Stimulated activated naive CD8-positive, alpha-beta T cell treated with anti-CD3 and anti-CD28 coated beads, Interleukin-15, Interleukin-2, amounts not matched to agents 100 ng/mL and 50 ng/mL, for 24 hours (primary cell): ENCODE measurements around the gene CHD3.

ENCODE experiments used
- H3K27ac Mint-ChIP-seq: one replicate; pipeline ENCODE4 v1.8.0; 2021; ENCODE audit warnings: mild to moderate bottlenecking, mixed read lengths
- H3K27me3 Mint-ChIP-seq: one replicate; pipeline ENCODE4 v1.8.0; 2021; ENCODE audit warnings: mixed read lengths
- H3K36me3 Mint-ChIP-seq: one replicate; pipeline ENCODE4 v1.8.0; 2021; ENCODE audit warnings: low read depth, mixed read lengths
- H3K4me1 Mint-ChIP-seq: one replicate; pipeline ENCODE4 v1.8.0; 2021; ENCODE audit warnings: low read depth, mixed read lengths
- H3K4me3 Mint-ChIP-seq: one replicate; pipeline ENCODE4 v1.8.0; 2021; ENCODE audit warnings: mild to moderate bottlenecking, mixed read lengths
- H3K9me3 Mint-ChIP-seq: one replicate; pipeline ENCODE4 v1.8.0; 2021; ENCODE audit warnings: mixed read lengths

CHD3 gene

DNA sequence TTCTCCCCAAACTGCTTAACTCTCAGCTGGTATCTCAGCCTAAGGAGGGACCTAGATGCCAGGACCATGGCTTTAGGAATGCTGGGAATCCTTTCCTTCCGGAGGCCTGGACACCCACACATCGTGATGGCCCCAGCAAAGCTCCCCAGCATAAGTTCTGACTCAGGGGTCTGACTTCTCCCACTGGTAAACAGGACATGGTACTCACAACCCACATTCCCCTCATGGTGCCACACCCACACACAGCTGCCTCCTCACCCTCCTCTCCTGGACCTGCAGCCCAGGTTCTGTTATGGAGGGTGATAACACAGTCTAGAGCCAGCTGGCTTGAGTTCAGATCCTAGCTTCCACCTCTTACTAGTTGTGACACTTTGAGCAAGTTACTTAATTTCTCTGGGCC, 28.2 kb downstream of the CHD3 start:
- H3K4me3 Mint-ChIP-seq = peak overlapping the region; percentile 48
- no peaks in the 10 kb centered on the region for H3K9me3 Mint-ChIP-seq
- H3K4me1 Mint-ChIP-seq = peaks cover 38% of the 10 kb centered on the region
- peak overlapping the region; percentile 19 for H3K27ac Mint-ChIP-seq
- peaks cover 10% of the 10 kb centered on the region for H3K36me3 Mint-ChIP-seq
- no peaks in the 10 kb centered on the region for H3K27me3 Mint-ChIP-seq

DNA sequence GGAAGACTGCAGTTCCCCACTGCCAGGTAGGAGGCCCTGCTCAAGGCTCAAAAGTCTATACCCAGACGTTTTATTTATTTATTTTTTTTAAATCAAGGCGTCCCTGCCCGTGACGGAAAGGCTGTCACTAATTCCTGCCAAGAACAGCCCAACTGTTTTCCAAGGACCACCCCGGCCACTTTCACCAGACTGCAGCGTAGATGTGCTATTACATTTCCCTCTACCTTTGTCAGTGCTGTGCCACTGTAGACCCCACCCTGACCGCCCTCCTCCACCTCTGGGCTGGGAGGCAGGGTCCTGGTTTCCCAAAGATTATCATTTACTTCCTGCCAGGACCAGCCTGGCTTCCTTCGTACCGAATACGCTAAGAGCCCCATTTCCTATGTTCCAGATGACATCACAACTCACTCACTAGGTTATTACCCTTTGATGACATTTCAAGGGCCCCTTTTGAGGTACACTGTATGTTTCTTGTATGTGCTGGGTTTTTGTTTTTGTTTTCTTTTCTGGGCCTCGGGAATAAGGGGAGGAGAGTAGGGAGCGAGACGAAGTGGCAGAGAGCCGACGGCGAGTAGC, 33.8 kb downstream of the CHD3 start:
- H3K36me3 Mint-ChIP-seq = peaks cover 5% of the 10 kb centered on the region
- H3K4me3 Mint-ChIP-seq = peak overlapping the region; percentile 63
- H3K4me1 Mint-ChIP-seq = peaks cover 21% of the 10 kb centered on the region
- no peaks in the 10 kb centered on the region for H3K9me3 Mint-ChIP-seq
- H3K27me3 Mint-ChIP-seq = no peaks in the 10 kb centered on the region
- H3K27ac Mint-ChIP-seq = peak overlapping the region; percentile 77

DNA sequence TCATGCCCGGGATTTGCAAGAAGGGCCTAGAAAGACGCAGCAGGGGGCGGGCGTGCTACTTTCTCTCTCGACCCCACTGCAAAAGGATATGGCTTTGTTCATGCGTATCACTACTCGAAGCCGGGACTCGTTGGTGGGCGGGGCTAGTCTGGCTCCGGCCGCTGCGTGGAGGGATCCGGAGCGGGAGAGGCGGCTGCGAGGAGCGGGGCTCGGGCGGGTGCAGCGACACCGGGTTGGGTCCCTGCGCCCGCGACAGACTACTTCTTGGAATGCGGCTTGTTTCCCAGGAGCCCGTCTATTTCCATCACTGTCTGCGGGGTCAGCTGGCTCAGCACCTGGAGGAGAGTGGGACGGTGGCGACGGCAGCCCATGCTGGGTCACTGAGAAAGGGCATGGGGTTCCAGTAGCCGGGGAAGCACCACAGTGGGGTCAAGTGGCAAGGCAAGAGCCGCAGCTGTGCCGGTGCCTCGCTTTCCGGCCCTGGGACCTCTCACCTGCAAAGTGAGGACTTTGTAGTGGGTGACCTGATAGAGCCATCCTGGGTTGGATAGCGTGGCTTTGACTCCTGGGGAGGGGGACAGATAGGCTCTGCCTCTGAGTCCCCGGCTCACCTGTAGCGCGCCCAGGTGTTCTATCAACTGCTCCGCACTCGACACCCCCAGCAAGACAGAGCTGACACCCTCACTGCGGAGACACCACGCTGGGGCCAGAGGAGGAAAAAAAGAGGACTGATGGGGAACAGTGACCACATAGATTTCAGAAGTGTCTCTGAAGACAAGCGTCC, 34.4 kb downstream of the CHD3 start:
- Mint-ChIP-seq H3K9me3 (no peaks in the 10 kb centered on the region), H3K36me3 (peaks cover 8% of the 10 kb centered on the region), H3K4me1 (peaks cover 21% of the 10 kb centered on the region), H3K27ac (peak overlapping the region; percentile 77), H3K27me3 (no peaks in the 10 kb centered on the region), H3K4me3 (peak overlapping the region; percentile 63)

DNA sequence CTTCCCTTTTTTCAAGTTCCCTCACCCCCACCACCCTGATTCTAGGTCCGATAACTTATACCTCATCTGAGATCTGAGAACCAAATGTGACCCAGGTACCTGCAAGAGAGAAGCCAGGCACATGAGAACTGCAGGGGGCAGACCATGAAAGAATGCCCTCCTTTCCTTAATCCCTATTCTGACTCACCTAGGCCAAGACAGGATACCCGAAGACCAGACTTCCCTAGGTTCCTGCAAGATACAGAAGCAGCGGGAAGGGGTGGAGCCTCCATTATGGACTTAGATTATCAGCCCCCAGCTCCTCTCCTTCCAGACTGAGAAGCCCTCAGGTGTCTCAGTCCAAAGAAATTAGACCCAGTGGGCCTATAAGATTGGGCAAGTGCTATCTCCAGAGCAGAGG, 39.0 kb downstream of the CHD3 start:
- no peaks in the 10 kb centered on the region for H3K27me3 Mint-ChIP-seq
- no peak overlapping the region for H3K27ac Mint-ChIP-seq
- H3K9me3 Mint-ChIP-seq = no peaks in the 10 kb centered on the region
- H3K4me3 Mint-ChIP-seq = no peak overlapping the region
- peaks cover 25% of the 10 kb centered on the region for H3K4me1 Mint-ChIP-seq
- peaks cover 6% of the 10 kb centered on the region for H3K36me3 Mint-ChIP-seq

DNA sequence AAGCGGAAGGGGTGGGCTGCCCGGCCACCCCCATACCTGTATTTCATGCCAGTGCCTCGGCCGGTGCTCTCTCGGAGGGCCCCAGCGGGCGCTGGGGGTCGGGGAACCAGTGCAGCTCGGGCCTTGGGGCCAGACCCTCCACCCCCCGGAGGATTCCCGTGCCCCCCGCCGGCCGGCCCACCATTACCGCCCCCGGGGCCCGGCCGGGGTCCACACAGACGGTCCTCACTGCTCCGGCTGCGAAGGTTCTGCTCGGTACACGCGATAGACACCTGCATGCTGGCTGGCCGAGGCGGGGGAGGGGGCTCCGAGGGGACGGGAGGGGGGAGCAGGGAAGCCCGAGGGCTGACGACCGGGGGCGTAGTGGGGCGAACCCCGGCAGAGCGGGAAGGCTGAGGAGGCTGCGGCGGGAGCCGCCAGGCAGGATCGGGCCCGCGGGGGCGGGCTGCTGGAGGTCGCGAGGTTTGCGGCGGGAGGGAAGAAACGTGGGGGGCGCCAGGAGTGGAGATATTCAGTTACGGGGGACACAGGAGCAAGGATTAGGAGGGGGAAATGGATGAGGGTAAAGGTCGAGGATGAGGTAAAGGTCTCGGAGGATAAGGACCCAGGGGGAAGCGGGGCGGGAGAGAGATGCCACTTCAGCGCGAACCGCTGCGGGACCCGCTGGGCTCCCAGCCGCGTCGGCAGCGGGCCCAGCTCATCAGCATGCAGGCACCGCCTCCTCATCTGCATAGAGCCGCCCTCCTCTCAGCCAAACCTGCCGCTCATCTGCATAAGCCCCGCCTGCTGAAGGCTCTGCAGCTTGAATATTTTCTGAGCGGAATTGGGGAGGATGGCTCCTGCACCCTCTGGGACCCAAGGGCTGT, 40.8 kb downstream of the CHD3 start, which contains the start of gene KCNAB3:
KCNAB3 (minus strand) TSS at position 699 of the 866 bp plus-strand sequence; CDS start at position 278, 421 bp downstream.
- H3K36me3 Mint-ChIP-seq = peaks cover 15% of the 10 kb centered on the region
- peak within 1 kb of the TSS; percentile 96 for H3K27ac Mint-ChIP-seq
- H3K4me1 Mint-ChIP-seq = peaks cover 33% of the 10 kb centered on the region

DNA sequence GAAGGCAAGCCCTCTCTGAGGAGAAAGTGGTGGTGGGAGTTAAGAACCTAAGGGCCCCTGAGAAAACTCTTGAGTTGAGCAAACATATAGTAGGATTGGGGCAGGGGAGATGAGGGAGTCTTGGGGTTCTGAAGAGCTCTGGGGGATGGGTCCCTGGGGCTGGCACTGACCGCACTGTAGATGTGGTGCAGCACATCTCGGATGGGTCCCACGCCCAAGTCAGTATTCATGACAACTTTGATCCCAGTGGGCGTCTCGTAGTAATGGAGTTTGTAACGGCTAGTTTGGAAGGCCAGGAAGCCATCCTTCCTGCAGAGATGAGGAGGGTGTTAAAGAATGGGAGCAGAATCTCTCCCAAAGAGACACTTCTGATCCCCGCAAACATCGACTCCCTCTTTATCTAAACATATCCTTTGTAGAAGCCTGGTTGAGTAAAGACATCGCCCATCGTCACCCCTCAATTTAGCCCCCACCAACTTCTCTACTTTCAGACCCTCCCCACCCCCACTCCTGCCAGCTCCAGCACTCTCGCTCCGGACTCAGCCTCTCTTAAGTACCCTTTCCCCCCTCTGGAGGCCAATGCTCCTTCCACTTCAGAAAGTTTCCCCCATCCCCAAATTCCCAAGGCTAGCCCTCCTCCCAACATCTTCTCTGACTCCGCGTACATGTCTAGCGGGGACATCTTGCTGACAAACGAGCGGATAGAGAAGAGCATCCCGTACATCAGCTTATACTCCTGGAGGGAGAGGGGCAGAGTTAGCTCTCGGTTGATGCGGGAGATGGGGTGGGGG, 42.4 kb downstream of the CHD3 start:
- Mint-ChIP-seq H3K4me3 (peak overlapping the region; percentile 96), H3K4me1 (peaks cover 43% of the 10 kb centered on the region), H3K27ac (peak overlapping the region; percentile 96), H3K9me3 (no peaks in the 10 kb centered on the region), H3K27me3 (no peaks in the 10 kb centered on the region), H3K36me3 (peaks cover 28% of the 10 kb centered on the region)

More for the DNA sequence above, 40.8 kb downstream of the CHD3 start, which contains the start of gene KCNAB3:
- no peaks in the 10 kb centered on the region for H3K27me3 Mint-ChIP-seq
- H3K4me3 Mint-ChIP-seq = peak within 1 kb of the TSS; percentile 96
- no peaks in the 10 kb centered on the region for H3K9me3 Mint-ChIP-seq

DNA sequence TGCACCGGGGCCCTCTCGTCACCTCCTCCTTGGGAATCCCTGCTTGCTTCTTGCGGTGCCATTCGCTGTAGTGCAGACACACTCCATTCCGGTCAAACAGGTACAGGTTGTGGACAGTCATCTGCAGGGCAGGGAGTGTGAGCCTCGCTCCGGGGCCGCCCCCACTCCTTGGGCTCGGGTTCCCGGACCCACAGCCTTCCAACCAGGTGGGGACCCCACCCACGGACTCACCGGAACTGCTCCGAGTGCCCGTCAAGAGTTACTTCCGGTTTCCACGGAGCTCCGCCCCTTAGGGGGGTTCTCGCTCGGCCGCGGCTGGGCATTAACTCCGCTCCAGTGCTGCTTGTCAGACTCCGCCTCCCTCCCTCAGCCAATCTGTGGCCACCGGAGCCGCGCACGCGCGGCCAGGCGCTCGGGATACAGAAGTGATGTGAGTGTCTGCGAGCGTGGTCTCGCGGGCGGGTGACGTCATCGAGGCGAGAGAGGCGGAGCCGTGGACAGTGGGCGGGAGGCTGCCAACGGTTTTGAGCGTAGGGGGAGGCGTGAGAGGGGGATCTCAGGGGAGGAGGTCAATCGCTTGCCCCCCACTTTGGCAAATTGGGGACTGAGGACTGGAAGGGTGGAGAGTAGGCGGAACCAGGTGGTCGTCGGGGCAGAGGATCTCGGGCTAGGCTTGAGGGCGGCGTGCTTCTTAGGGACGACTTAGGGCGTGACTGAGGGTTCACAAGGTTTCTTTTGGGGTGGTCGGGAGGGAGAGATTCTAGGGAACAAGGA, 43.3 kb downstream of the CHD3 start, which contains the start of the genes CNTROB and TRAPPC1:
CNTROB (plus strand) TSS at position 498 of the 774 bp plus-strand sequence. CDS start 874 bp downstream, outside the sequence.
TRAPPC1 (minus strand) TSS at position 238 of the 774 bp plus-strand sequence; CDS start at position 121, 117 bp downstream.
- H3K36me3 Mint-ChIP-seq = peaks cover 37% of the 10 kb centered on the region
- H3K9me3 Mint-ChIP-seq = no peaks in the 10 kb centered on the region
- peak within 1 kb of the TSS; percentile 96 for H3K27ac Mint-ChIP-seq
- H3K4me3 Mint-ChIP-seq = peak within 1 kb of the TSS; percentile 96
- H3K27me3 Mint-ChIP-seq = no peaks in the 10 kb centered on the region
- H3K4me1 Mint-ChIP-seq = peaks cover 45% of the 10 kb centered on the region

DNA sequence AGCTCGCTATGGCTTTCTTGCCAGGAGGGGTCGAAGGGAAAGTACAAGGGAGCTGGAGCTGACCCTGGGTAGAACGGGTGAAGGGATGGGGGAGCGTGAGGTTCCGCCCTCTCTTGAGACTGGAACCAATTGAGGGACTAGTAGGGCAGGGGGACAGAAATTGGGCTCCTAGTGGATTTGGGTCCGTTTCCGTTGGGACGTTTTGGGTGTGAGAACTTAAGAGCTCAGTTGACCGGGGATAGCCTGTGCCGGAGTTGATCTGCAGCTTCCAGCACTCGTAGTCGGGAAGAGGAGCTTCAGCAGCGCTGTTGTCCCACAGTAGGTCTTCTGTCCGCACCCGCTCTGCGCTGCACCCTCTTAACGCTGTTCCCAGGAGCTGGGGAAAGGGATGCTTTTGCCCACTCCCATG, 43.9 kb downstream of the CHD3 start:
- Mint-ChIP-seq H3K27ac (peak overlapping the region; percentile 96), H3K4me3 (peak overlapping the region; percentile 96), H3K36me3 (peaks cover 41% of the 10 kb centered on the region), H3K27me3 (no peaks in the 10 kb centered on the region), H3K9me3 (no peaks in the 10 kb centered on the region), H3K4me1 (peaks cover 46% of the 10 kb centered on the region)

DNA sequence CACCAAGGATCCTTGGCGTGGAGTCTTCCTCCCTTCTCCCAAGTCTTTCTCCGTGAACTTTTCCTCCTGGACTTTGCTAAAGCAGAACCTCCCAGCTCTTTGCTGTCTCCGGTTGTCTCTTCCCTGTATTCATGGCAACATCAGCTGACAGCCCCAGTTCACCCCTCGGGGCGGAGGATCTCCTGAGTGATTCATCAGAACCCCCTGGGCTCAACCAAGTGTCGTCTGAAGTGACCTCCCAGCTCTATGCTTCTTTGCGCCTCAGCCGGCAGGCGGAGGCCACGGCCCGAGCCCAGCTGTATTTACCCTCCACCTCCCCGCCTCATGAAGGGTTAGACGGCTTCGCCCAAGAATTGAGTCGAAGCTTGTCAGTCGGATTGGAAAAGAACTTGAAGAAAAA, 44.4 kb downstream of the CHD3 start:
- Mint-ChIP-seq H3K4me3 (peak overlapping the region; percentile 96), H3K27me3 (no peaks in the 10 kb centered on the region), H3K9me3 (no peaks in the 10 kb centered on the region), H3K36me3 (peaks cover 39% of the 10 kb centered on the region), H3K4me1 (peaks cover 46% of the 10 kb centered on the region), H3K27ac (peak overlapping the region; percentile 96)

DNA sequence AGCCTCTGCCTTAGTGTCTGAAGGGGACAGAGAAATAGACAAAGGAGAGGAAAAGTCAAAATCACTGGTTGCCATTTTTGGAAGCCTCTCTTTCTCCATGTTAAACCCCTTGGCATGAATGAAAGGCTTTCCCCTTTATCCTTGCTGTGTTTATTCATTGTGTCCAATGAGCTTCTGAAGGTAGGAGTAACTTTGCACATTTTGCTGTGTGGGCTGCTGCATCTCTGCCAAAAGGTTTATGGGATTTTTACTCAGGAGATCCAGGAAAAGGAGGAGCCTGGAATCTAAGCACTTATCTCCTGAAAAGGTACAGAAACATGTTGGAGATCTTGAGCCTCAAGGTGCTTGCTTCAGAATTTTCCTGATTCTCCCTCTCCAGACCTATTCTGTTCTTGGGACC, 47.3 kb downstream of the CHD3 start:
- Mint-ChIP-seq H3K4me1 (peaks cover 38% of the 10 kb centered on the region), H3K4me3 (no peak overlapping the region), H3K27me3 (no peaks in the 10 kb centered on the region), H3K9me3 (no peaks in the 10 kb centered on the region), H3K27ac (no peak overlapping the region), H3K36me3 (peaks cover 54% of the 10 kb centered on the region)

DNA sequence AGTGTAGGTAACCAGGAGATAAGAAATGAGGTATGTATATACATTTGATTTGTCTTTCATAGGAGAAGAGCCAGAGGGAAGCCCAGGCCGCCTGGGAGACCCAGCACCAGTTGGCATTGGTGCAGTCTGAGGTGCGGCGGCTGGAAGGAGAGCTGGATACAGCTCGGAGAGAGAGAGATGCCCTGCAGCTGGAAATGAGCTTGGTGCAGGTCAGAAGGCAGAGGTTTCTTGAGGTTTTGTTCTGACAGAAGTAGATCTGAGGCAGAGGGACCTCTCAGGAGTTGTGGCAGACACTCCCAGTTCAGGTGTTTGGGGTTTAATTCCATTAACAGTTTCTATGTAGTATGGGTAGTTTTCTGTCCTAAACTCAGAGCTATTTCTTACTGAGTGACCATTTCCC, 51.4 kb downstream of the CHD3 start:
- Mint-ChIP-seq H3K4me1 (peaks cover 7% of the 10 kb centered on the region), H3K9me3 (no peaks in the 10 kb centered on the region), H3K36me3 (peaks cover 66% of the 10 kb centered on the region), H3K27me3 (no peaks in the 10 kb centered on the region), H3K27ac (no peak overlapping the region), H3K4me3 (no peak overlapping the region)

DNA sequence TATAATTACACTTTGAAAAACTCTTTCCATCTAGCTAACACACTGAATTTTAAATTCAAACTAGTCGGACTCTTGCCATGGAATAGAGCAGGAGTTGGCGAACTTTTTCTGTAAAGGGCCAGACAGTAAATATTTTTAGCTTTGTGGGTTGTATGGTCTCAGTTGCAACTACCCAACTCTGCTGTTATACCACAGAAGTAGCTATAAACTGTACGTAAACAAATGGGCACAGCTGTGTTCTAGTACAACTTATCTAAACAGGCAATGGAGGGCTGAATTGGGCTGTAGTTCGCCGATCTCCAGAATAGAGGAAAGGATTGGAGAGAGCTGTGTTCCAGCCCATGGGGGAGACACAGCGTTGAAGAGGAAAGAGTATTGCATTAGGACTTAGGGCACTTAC, 52.2 kb downstream of the CHD3 start:
- Mint-ChIP-seq H3K4me3 (no peak overlapping the region), H3K27me3 (no peaks in the 10 kb centered on the region), H3K27ac (no peak overlapping the region), H3K36me3 (peaks cover 68% of the 10 kb centered on the region), H3K9me3 (no peaks in the 10 kb centered on the region), H3K4me1 (peaks cover 3% of the 10 kb centered on the region)

DNA sequence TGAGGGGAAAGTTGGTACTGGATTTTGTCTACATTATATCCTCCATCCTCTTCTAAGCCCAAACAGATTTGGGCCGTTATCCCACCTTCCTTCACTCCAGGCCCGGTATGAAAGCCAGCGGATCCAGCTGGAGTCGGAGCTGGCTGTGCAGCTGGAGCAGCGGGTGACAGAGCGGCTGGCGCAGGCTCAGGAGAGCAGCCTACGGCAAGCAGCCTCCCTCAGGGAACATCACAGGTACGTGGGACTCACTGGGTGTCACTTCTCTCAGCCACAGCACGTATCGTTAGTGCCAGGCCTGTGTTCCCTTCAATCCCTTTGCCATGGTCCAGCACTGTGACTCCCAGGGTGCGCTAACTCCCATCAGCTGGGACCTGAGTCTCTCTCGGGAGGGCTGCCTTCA, 54.7 kb downstream of the CHD3 start:
- Mint-ChIP-seq H3K4me3 (no peak overlapping the region), H3K27ac (no peak overlapping the region), H3K27me3 (no peaks in the 10 kb centered on the region), H3K4me1 (no peaks in the 10 kb centered on the region), H3K36me3 (peaks cover 74% of the 10 kb centered on the region), H3K9me3 (no peaks in the 10 kb centered on the region)
